HEK293 (cell line): Measurements from ENCODE around the gene CHRM4.
A peak's percentile ranks its signal among the peaks of the same experiment; 100 is the strongest.

Experiments
- CTCF ChIA-PET: fragments of 350-600 bp; formaldehyde crosslinking; extraction: SDS; loops from one replicate; lab custom pipeline; 2021; ENCODE audit warnings: antibody characterized with exemption; lab: Yijun Ruan, JAX
- POLR2A ChIA-PET: fragments of 300-600 bp; formaldehyde crosslinking; extraction: SDS; loops from one replicate; lab custom pipeline; 2020; ENCODE audit warnings: antibody characterized with exemption, inconsistent platforms; lab: Yijun Ruan, JAX
- H3K27ac ChIP-seq: fragments of 200-500 bp; sonication (Bioruptor generic); 2 replicates; pipeline ENCODE4 v1.5.1; 2014; ENCODE audit warnings: low read depth, low read length, control low read depth, inconsistent platforms; ENCODE audit errors: extremely low read depth
- H3K36me3 ChIP-seq, 2 experiments: fragments of 200-500 bp in 1 of 2; sonication (Bioruptor generic) in 1 of 2; 1 replicate in 1 of 2; 2 replicates in 1 of 2; pipeline ENCODE4 v1.5.1; 2014 to 2017; ENCODE audit warnings: inconsistent platforms in 2 of 2, low read length in 2 of 2; ENCODE audit not compliant: control insufficient read depth in 2 of 2, insufficient read depth in 1 of 2
- H3K4me1 ChIP-seq: fragments of 200-500 bp; sonication (Bioruptor generic); 2 replicates; pipeline ENCODE4 v1.5.1; 2014; ENCODE audit warnings: mild to moderate bottlenecking, low read length, inconsistent platforms; ENCODE audit not compliant: control insufficient read depth, insufficient read depth
- H3K4me3 ChIP-seq: 2 replicates; pipeline ENCODE4 v1.5.1; 2011; ENCODE audit warnings: low read depth, mild to moderate bottlenecking, control low read depth, low read length, moderate library complexity
- H3K9me3 ChIP-seq: fragments of 200-500 bp; sonication (Bioruptor generic); 2 replicates; pipeline ENCODE4 v1.5.1; 2014; ENCODE audit warnings: low read depth, low read length, inconsistent platforms; ENCODE audit not compliant: control insufficient read depth, insufficient read depth
- HIC1 ChIP-seq: fragments of 450-650 bp; formaldehyde crosslinking; IDR thresholded peaks from 2 replicates; pipeline ENCODE4 v1.5.1; 2016; ENCODE audit warnings: missing biosample characterization, missing genetic modification characterization
- WT1 ChIP-seq: fragments of 450-650 bp; formaldehyde crosslinking; IDR thresholded peaks from 2 replicates; pipeline ENCODE4 v1.5.1; 2016; ENCODE audit warnings: missing biosample characterization, missing genetic modification characterization
- ZBTB11 ChIP-seq: fragments of 450-650 bp; formaldehyde crosslinking; conservative IDR thresholded peaks from 2 replicates; pipeline ENCODE4 v1.5.1; 2016; ENCODE audit warnings: low read depth, missing biosample characterization, missing genetic modification characterization
- ZNF121 ChIP-seq: fragments of 450-650 bp; formaldehyde crosslinking; IDR thresholded peaks from 2 replicates; pipeline ENCODE4 v1.5.1; 2016; ENCODE audit warnings: missing biosample characterization, missing genetic modification characterization
- ZNF169 ChIP-seq: fragments of 450-650 bp; formaldehyde crosslinking; IDR thresholded peaks from 2 replicates; pipeline ENCODE4 v1.5.1; 2016; ENCODE audit warnings: missing biosample characterization, missing genetic modification characterization
- ZNF214 ChIP-seq: fragments of 450-650 bp; formaldehyde crosslinking; IDR thresholded peaks from 2 replicates; pipeline ENCODE4 v1.5.1; 2017; ENCODE audit warnings: missing biosample characterization, mild to moderate bottlenecking, missing genetic modification characterization, borderline replicate concordance
- ZNF311 ChIP-seq: fragments of 450-650 bp; formaldehyde crosslinking; IDR thresholded peaks from 2 replicates; pipeline ENCODE4 v1.5.1; 2017; ENCODE audit warnings: missing biosample characterization, missing genetic modification characterization, borderline replicate concordance
- ZNF335 ChIP-seq: fragments of 450-650 bp; formaldehyde crosslinking; conservative IDR thresholded peaks from 2 replicates; pipeline ENCODE4 v1.5.1; 2016; ENCODE audit warnings: missing biosample characterization, missing genetic modification characterization
- ZNF341 ChIP-seq: fragments of 450-650 bp; formaldehyde crosslinking; IDR thresholded peaks from 2 replicates; pipeline ENCODE4; 2016; ENCODE audit warnings: low read depth, missing biosample characterization, missing genetic modification characterization
- ZNF37A ChIP-seq: fragments of 450-650 bp; IDR thresholded peaks from 2 replicates; pipeline ENCODE4 v1.5.1; 2018; ENCODE audit warnings: missing biosample characterization, missing genetic modification characterization
- ZNF488 ChIP-seq: fragments of 450-650 bp; formaldehyde crosslinking; IDR thresholded peaks from 2 replicates; pipeline ENCODE4 v1.5.1; 2016; ENCODE audit warnings: missing biosample characterization, missing genetic modification characterization
- ZNF555 ChIP-seq: fragments of 450-650 bp; formaldehyde crosslinking; conservative IDR thresholded peaks from 2 replicates; pipeline ENCODE4 v1.5.1; 2017; ENCODE audit warnings: missing biosample characterization, mild to moderate bottlenecking, missing genetic modification characterization, inconsistent platforms
- ZNF585B ChIP-seq: fragments of 450-650 bp; formaldehyde crosslinking; IDR thresholded peaks from 2 replicates; pipeline ENCODE4 v1.5.1; 2016; ENCODE audit warnings: missing biosample characterization, missing genetic modification characterization
- ZSCAN23 ChIP-seq: fragments of 450-650 bp; formaldehyde crosslinking; IDR thresholded peaks from 2 replicates; pipeline ENCODE4 v1.5.1; 2016; ENCODE audit warnings: missing biosample characterization, missing genetic modification characterization

CHRM4 gene

GRCh38 chr11:46364791-46365190 is 26.8 kb downstream of the CHRM4 start:
- no peak overlapping the region for H3K4me3 ChIP-seq
- H3K4me1 ChIP-seq, result peaks cover 9% of the 10 kb centered on the region
- no peaks in the 10 kb centered on the region for H3K9me3 ChIP-seq
- TF ChIP-seq HIC1 (tag by site-specific recombination), result peak; percentile 53; the same call in 1 of the 2 replicates
- TF ChIP-seq ZNF341, result no peak
- TF ChIP-seq, all 188 proteins: peak for 1
- H3K27ac ChIP-seq, result no peak overlapping the region
- ChIA-PET POLR2A (no interaction called here), CTCF (interaction anchor here (0.6 to 5.6 kb wide), 6 partner anchors 8 to 255 kb away, joined by 3 to 98 read pairs (median 4); partner anchors contain the start of gene DGKZ)
- H3K36me3 ChIP-seq, result peaks cover 0 to 23% of the 10 kb centered on the region in 2 experiments; a peak in 1 of 3 replicates

- Histone ChIP-seq H3K36me3 (peaks cover 0 to 17% of the 10 kb centered on the region in 2 experiments; a peak in 1 of 3 replicates), H3K27ac (no peak overlapping the region), H3K4me3 (no peak overlapping the region), H3K9me3 (no peaks in the 10 kb centered on the region), H3K4me1 (peaks cover 9% of the 10 kb centered on the region)
- TF ChIP-seq ZNF169, result no peak
- TF ChIP-seq ZBTB11, result no peak
- no peak for TF ChIP-seq ZNF121 (tag by site-specific recombination)
- TF ChIP-seq ZNF585B (tag by site-specific recombination), result no peak
- no peak for TF ChIP-seq ZNF488 (tag by site-specific recombination)
- no peak for TF ChIP-seq ZNF311 (tag by site-specific recombination)
- TF ChIP-seq ZNF555, result no peak
- no peak for TF ChIP-seq HIC1 (tag by site-specific recombination)
- TF ChIP-seq ZNF214 (tag by site-specific recombination), result no peak
- TF ChIP-seq ZSCAN23 (tag by site-specific recombination), result no peak
- no peak for TF ChIP-seq WT1 (tag by site-specific recombination)
- TF ChIP-seq ZNF335 (tag by site-specific recombination), result no peak
- TF ChIP-seq ZNF37A (tag by site-specific recombination), result no peak
- CTCF ChIA-PET, result interaction anchor here (1.1 to 5.6 kb wide), 2 partner anchors 14 to 19 kb away, joined by 3 to 98 read pairs; partner anchors contain the start of gene DGKZ
- POLR2A ChIA-PET, result no interaction called here
These were observed 27.5 kb downstream of the CHRM4 start for GRCh38 chr11:46364056-46364455.
